SK-N-SH treated with all-trans-retinoic acid at 6 μM for 48 hours (cell line): Measurements from ENCODE around the gene EGFLAM.

Experiments used
- ATAC-seq: fragments of 200-7000 bp; cut with Tn5 transposase; 3 replicates; pipeline ENCODE4 v1.9.1; 2020; ENCODE audit warnings: mild to moderate bottlenecking, moderate library complexity
- ARNTL ChIP-seq: fragments of 450-650 bp; formaldehyde crosslinking; IDR thresholded peaks from 2 replicates; pipeline ENCODE4 v1.5.0; 2020; ENCODE audit warnings: low read depth, mild to moderate bottlenecking, moderate library complexity, borderline replicate concordance
- CSDC2 ChIP-seq: fragments of 250-450 bp; sonication (Bioruptor Pico); IDR thresholded peaks from 2 replicates; pipeline ENCODE4 v1.5.0; 2020; ENCODE audit warnings: mild to moderate bottlenecking, moderate library complexity
- CSRNP3 ChIP-seq: fragments of 250-450 bp; sonication (Bioruptor Pico); IDR thresholded peaks from 2 replicates; pipeline ENCODE4 v1.5.1; 2021; ENCODE audit warnings: mild to moderate bottlenecking, moderate library complexity
- GLIS3 ChIP-seq: fragments of 250-450 bp; sonication (Bioruptor Pico); IDR thresholded peaks from 2 replicates; pipeline ENCODE4 v1.5.0; 2020; ENCODE audit warnings: mild to moderate bottlenecking, moderate library complexity
- ISL1 ChIP-seq: fragments of 250-450 bp; sonication (Bioruptor Pico); IDR thresholded peaks from 2 replicates; pipeline ENCODE4 v2.1.2; 2022; ENCODE audit warnings: mild to moderate bottlenecking, moderate library complexity
- OSR1 ChIP-seq: fragments of 250-450 bp; sonication (Bioruptor Pico); IDR thresholded peaks from 2 replicates; pipeline ENCODE4 v1.8.0; 2022; ENCODE audit warnings: moderate library complexity, mild to moderate bottlenecking, inconsistent platforms
- PATZ1 ChIP-seq: fragments of 250-450 bp; sonication (Bioruptor Pico); IDR thresholded peaks from 2 replicates; pipeline ENCODE4 v1.8.0; 2020; ENCODE audit warnings: mild to moderate bottlenecking, moderate library complexity, borderline replicate concordance
- POU6F1 ChIP-seq: fragments of 250-450 bp; sonication (Bioruptor Pico); IDR thresholded peaks from 2 replicates; pipeline ENCODE4 v1.8.0; 2021; ENCODE audit warnings: low read depth, mild to moderate bottlenecking, moderate library complexity, borderline replicate concordance
- PPARA ChIP-seq: fragments of 250-450 bp; sonication (Bioruptor Pico); IDR thresholded peaks from 2 replicates; pipeline ENCODE4 v1.5.0; 2020; ENCODE audit warnings: mild to moderate bottlenecking, borderline replicate concordance
- RARB ChIP-seq: fragments of 250-450 bp; sonication (Bioruptor Pico); IDR thresholded peaks from 2 replicates; pipeline ENCODE4 v1.8.0; 2021; ENCODE audit warnings: mild to moderate bottlenecking, moderate library complexity
- SNAI2 ChIP-seq: fragments of 250-450 bp; sonication (Bioruptor Pico); IDR thresholded peaks from 2 replicates; pipeline ENCODE4 v1.5.0; 2020; ENCODE audit warnings: mild to moderate bottlenecking, moderate library complexity
- TCF4 ChIP-seq: fragments of 250-450 bp; sonication (Bioruptor Pico); IDR thresholded peaks from 2 replicates; pipeline ENCODE4 v1.8.0; 2021; ENCODE audit warnings: mild to moderate bottlenecking, moderate library complexity, borderline replicate concordance
- TOX ChIP-seq: fragments of 250-450 bp; sonication (Bioruptor Pico); IDR thresholded peaks from 2 replicates; pipeline ENCODE4 v1.8.0; 2021; ENCODE audit warnings: mild to moderate bottlenecking, moderate library complexity, borderline replicate concordance
- ZC3H10 ChIP-seq: fragments of 250-450 bp; sonication (Bioruptor Pico); IDR thresholded peaks from 2 replicates; pipeline ENCODE4 v1.5.1; 2021; ENCODE audit warnings: mild to moderate bottlenecking, moderate library complexity
- ZFP3 ChIP-seq: fragments of 250-450 bp; sonication (Bioruptor Pico); IDR thresholded peaks from 2 replicates; pipeline ENCODE4 v1.5.0; 2020; ENCODE audit warnings: mild to moderate bottlenecking, moderate library complexity
- ZFP30 ChIP-seq: fragments of 450-650 bp; formaldehyde crosslinking; IDR thresholded peaks from 2 replicates; pipeline ENCODE4 v1.5.0; 2022; ENCODE audit warnings: mild to moderate bottlenecking, moderate library complexity
- ZNF565 ChIP-seq: fragments of 450-650 bp; formaldehyde crosslinking; conservative IDR thresholded peaks from 2 replicates; pipeline ENCODE4 v1.5.0; 2020; ENCODE audit warnings: low read depth, mild to moderate bottlenecking, moderate library complexity
- ZNF70 ChIP-seq: fragments of 450-650 bp; formaldehyde crosslinking; IDR thresholded peaks from 2 replicates; pipeline ENCODE4 v1.5.0; 2020; ENCODE audit warnings: mild to moderate bottlenecking, moderate library complexity
- ZNF8 ChIP-seq: fragments of 450-650 bp; formaldehyde crosslinking; IDR thresholded peaks from 2 replicates; pipeline ENCODE4 v1.5.0; 2020; ENCODE audit warnings: mild to moderate bottlenecking, moderate library complexity
- TF ChIP-seq, protein P1 (sequence below): fragments of 250-450 bp; sonication (Bioruptor Pico); IDR thresholded peaks from 2 replicates; pipeline ENCODE4 v1.5.1; 2020; ENCODE audit warnings: low read depth, mild to moderate bottlenecking, moderate library complexity

Gene EGFLAM

DNA sequence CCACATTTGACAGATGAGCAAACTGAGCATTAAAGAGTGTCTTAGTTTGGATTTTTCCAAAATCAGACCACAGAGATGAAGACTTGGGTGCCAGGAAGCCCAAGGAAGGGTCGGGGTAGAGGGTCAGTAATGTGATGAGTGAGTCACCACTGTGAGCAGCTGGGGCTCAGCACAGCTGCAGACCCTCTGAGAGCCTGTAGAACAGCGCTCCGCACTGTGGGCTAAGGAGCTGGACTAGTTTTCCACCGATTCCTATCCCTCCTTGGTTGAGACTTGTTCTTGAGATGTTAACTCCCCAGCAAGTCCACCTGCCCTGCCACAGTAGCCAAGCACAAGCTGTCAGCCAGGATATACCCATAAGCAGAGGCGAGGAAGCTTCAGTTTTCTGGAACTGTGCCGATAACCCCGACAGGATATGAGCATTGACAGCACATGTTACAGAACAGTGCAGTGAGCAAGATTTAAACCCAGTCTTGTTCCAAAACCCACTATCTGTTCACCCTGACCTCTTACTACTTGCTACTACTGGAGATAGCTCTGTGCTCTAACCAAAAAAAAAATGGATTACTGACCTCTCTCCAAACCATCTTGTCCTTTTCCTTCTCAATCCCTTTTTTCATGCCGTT lies 31.8 kb downstream of the EGFLAM start:
- TF ChIP-seq ZFP30 (CRISPR knock-in tag) (no peak), TCF4 (no peak), SNAI2 (CRISPR knock-in tag) (no peak), OSR1 (CRISPR knock-in tag) (no peak), CSRNP3 (CRISPR knock-in tag) (no peak), ZNF70 (no peak), ZFP3 (CRISPR knock-in tag) (no peak), ZC3H10 (CRISPR knock-in tag) (no peak), PPARA (no peak), POU6F1 (CRISPR knock-in tag) (no peak), ZNF565 (no peak), RARB (CRISPR knock-in tag) (no peak), CSDC2 (CRISPR knock-in tag) (no peak), ARNTL (CRISPR knock-in tag) (no peak), ISL1 (CRISPR knock-in tag) (no peak), PATZ1 (CRISPR knock-in tag) (no peak), ZNF8 (CRISPR knock-in tag) (no peak)
- TF ChIP-seq, protein P1, sequence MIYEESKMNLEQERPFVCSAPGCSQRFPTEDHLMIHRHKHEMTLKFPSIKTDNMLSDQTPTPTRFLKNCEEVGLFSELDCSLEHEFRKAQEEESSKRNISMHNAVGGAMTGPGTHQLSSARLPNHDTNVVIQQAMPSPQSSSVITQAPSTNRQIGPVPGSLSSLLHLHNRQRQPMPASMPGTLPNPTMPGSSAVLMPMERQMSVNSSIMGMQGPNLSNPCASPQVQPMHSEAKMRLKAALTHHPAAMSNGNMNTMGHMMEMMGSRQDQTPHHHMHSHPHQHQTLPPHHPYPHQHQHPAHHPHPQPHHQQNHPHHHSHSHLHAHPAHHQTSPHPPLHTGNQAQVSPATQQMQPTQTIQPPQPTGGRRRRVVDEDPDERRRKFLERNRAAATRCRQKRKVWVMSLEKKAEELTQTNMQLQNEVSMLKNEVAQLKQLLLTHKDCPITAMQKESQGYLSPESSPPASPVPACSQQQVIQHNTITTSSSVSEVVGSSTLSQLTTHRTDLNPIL (CRISPR knock-in tag) = no peak
- no peak for ATAC-seq

DNA sequence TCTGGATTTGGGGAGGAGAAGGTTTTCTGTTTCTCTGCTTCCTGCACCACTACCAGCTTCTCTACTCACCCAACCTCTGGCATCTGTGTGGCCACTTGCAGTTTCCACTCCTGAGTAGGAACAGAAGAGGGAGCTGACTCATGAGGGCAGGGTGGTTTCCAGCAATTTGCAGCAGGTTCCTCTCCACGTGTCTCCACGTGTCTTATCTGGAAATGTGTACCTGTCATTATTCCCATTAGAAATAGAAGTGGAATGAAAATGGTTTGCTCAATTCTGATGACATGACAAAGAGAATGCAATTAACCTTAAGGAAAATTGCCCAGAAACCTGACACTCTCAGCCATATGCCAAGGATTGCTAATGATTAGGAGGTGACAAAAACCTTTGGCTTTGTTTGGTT lies 33.0 kb downstream of the EGFLAM start:
- ATAC-seq = no peak
- TF ChIP-seq ZFP3 (CRISPR knock-in tag) = no peak
- no peak for TF ChIP-seq PPARA
- TF ChIP-seq ISL1 (CRISPR knock-in tag) = no peak
- no peak for TF ChIP-seq ZNF70
- TF ChIP-seq RARB (CRISPR knock-in tag) = no peak
- no peak for TF ChIP-seq TCF4
- TF ChIP-seq ZNF8 (CRISPR knock-in tag) = no peak
- TF ChIP-seq, protein P1 (CRISPR knock-in tag) = no peak
- TF ChIP-seq CSDC2 (CRISPR knock-in tag) = no peak
- no peak for TF ChIP-seq CSRNP3 (CRISPR knock-in tag)
- TF ChIP-seq TOX (CRISPR knock-in tag) = no peak
- no peak for TF ChIP-seq ZNF565
- TF ChIP-seq GLIS3 = no peak
- no peak for TF ChIP-seq POU6F1 (CRISPR knock-in tag)
- no peak for TF ChIP-seq ARNTL (CRISPR knock-in tag)
- no peak for TF ChIP-seq ZC3H10 (CRISPR knock-in tag)
- TF ChIP-seq SNAI2 (CRISPR knock-in tag) = no peak
